H1 (cell line): Measurements from ENCODE around the gene TSHZ2. TPM values are rescaled to one million over a fixed set of nuclear protein-coding genes. Genes with fewer than 3 reads are reported as not detected.

Experiments used
- CTCF ChIA-PET: fragments of 300-600 bp; sonication (Branson Sonifier 250); formaldehyde crosslinking; loops from one replicate; lab custom pipeline; 2021; ENCODE audit not compliant: partially characterized antibody; lab: Charles Lee
- POLR2A ChIA-PET: fragments of 300-600 bp; sonication (Branson Sonifier 250); formaldehyde crosslinking; loops from one replicate; lab custom pipeline; 2021; ENCODE audit warnings: inconsistent platforms; ENCODE audit not compliant: partially characterized antibody; lab: Charles Lee
- DNase-seq, 2 experiments: peaks; one replicate each; pipeline versions ENCODE4 v3.0.0 to v3.0.0-alpha.2; 2010 to 2022; ENCODE audit warnings: low spot score in 2 of 2, low read depth in 1 of 2, mixed read lengths in 1 of 2
- FAIRE-seq: peaks from 2 replicates; lab custom pipeline; 2011; peaks lifted over from hg19 to GRCh38; lab: Jason Lieb, UNC
- H2AFZ ChIP-seq: 2 replicates; pipeline ENCODE4 v1.8.1; 2012; ENCODE audit warnings: low read length, inconsistent platforms
- H2AK5ac ChIP-seq: 2 replicates; pipeline ENCODE4 v1.6.1; 2013; ENCODE audit warnings: low read depth, low read length
- H2BK120ac ChIP-seq: replicated peaks from 2 replicates; pipeline ENCODE3; 2013; ENCODE audit warnings: low read depth, low read length, inconsistent platforms
- H2BK12ac ChIP-seq: 2 replicates; pipeline ENCODE4 v1.6.1; 2013; ENCODE audit warnings: low read depth, low read length
- H2BK15ac ChIP-seq: 2 replicates; pipeline ENCODE4 v1.6.1; 2013; ENCODE audit warnings: low read length
- H2BK20ac ChIP-seq: 2 replicates; pipeline ENCODE4 v1.6.1; 2013; ENCODE audit warnings: low read length
- H2BK5ac ChIP-seq: 2 replicates; pipeline ENCODE4 v1.6.1; 2013; ENCODE audit warnings: low read depth, low read length
- H3K14ac ChIP-seq: 2 replicates; pipeline ENCODE4 v1.6.1; 2013; ENCODE audit warnings: inconsistent platforms; ENCODE audit not compliant: insufficient read length
- H3K18ac ChIP-seq: 2 replicates; pipeline ENCODE4 v1.6.1; 2013; ENCODE audit warnings: low read length; ENCODE audit errors: extremely low read depth
- H3K23ac ChIP-seq: 2 replicates; pipeline ENCODE4 v1.6.1; 2013; ENCODE audit warnings: inconsistent platforms; ENCODE audit not compliant: insufficient read length
- H3K23me2 ChIP-seq: 2 replicates; pipeline ENCODE4 v1.6.1; 2013; ENCODE audit warnings: low read depth, low read length
- H3K27ac ChIP-seq: 2 replicates; pipeline ENCODE4 v1.6.1; 2011; ENCODE audit warnings: low read depth, low read length, inconsistent platforms
- H3K27me3 ChIP-seq, 4 experiments: replicated peaks in 1 of 4; 1 replicate in 1 of 4; 2 replicates in 3 of 4; pipeline versions ENCODE4 v1.6.1 to v1.8.1; 2011 to 2013; ENCODE audit warnings: low read length in 3 of 4, mild to moderate bottlenecking in 3 of 4, inconsistent platforms in 2 of 4, mixed read lengths in 2 of 4, moderate library complexity in 1 of 4; ENCODE audit not compliant: control insufficient read depth in 3 of 4, insufficient read depth in 3 of 4; ENCODE audit errors: extremely low read depth in 1 of 4
- H3K36me3 ChIP-seq, 4 experiments: 2 replicates each; pipeline versions ENCODE4 v1.6.1 to v1.8.1; 2011 to 2013; ENCODE audit warnings: mild to moderate bottlenecking in 4 of 4, low read length in 3 of 4, moderate library complexity in 2 of 4, control low read depth in 1 of 4, inconsistent platforms in 1 of 4; ENCODE audit not compliant: insufficient read depth in 4 of 4, control insufficient read depth in 2 of 4
- H3K4ac ChIP-seq: replicated peaks from 2 replicates; pipeline ENCODE3; 2013; ENCODE audit warnings: low read length, low read depth, mixed read lengths, inconsistent platforms; ENCODE audit not compliant: insufficient read length
- H3K4me1 ChIP-seq, 4 experiments: replicated peaks in 1 of 4; 1 replicate in 1 of 4; 2 replicates in 3 of 4; pipeline versions ENCODE4 v1.6.1 to v1.8.1; 2011 to 2013; ENCODE audit warnings: low read length in 3 of 4, inconsistent platforms in 2 of 4, mixed read lengths in 1 of 4; ENCODE audit not compliant: insufficient read depth in 4 of 4, control insufficient read depth in 3 of 4
- H3K4me2 ChIP-seq, 2 experiments: 2 replicates each; pipeline versions ENCODE4 v1.6.1 to v1.8.1; 2011 to 2013; ENCODE audit warnings: low read depth in 2 of 2, low read length in 2 of 2, control low read depth in 1 of 2, inconsistent platforms in 1 of 2, mild to moderate bottlenecking in 1 of 2; ENCODE audit not compliant: insufficient read depth in 1 of 2
- H3K4me3 ChIP-seq, 4 experiments: fragments of 200-600, 300-600 bp in 1 of 4; sonication (generic), shearing (Covaris generic), sonication (Bioruptor Twin) in 1 of 4; 2 replicates each; pipeline versions ENCODE4 v1.5.1 to v1.8.1; 2011 to 2016; ENCODE audit warnings: low read length in 4 of 4, low read depth in 3 of 4, control low read depth in 2 of 4, inconsistent platforms in 2 of 4, mild to moderate bottlenecking in 2 of 4, mixed read lengths in 1 of 4, moderate library complexity in 1 of 4; ENCODE audit not compliant: insufficient read depth in 2 of 4; ENCODE audit errors: extremely low read depth in 1 of 4
- H3K56ac ChIP-seq: replicated peaks from 2 replicates; pipeline ENCODE3; 2013; ENCODE audit warnings: low read depth, mild to moderate bottlenecking, mixed read lengths, low read length, inconsistent platforms; ENCODE audit not compliant: insufficient read length
- H3K79me1 ChIP-seq: 2 replicates; pipeline ENCODE4 v1.6.1; 2013; ENCODE audit warnings: low read depth, low read length, control low read depth
- H3K79me2 ChIP-seq, 2 experiments: 2 replicates each; pipeline versions ENCODE4 v1.6.1 to v1.8.1; 2012 to 2013; ENCODE audit warnings: low read length in 2 of 2, mild to moderate bottlenecking in 2 of 2, inconsistent platforms in 1 of 2; ENCODE audit not compliant: insufficient read depth in 2 of 2, control insufficient read depth in 1 of 2
- H3K9ac ChIP-seq, 4 experiments: replicated peaks in 1 of 4; 1 replicate in 1 of 4; 2 replicates in 3 of 4; pipeline versions ENCODE4 v1.6.1 to v1.8.1; 2011 to 2013; ENCODE audit warnings: low read depth in 3 of 4, low read length in 3 of 4, control low read depth in 2 of 4, mild to moderate bottlenecking in 2 of 4, moderate library complexity in 2 of 4, inconsistent platforms in 1 of 4; ENCODE audit errors: extremely low read depth in 1 of 4
- H3K9me3 ChIP-seq, 2 experiments: 2 replicates each; pipeline versions ENCODE4 v1.6.1 to v1.8.1; 2012 to 2013; ENCODE audit warnings: mild to moderate bottlenecking in 2 of 2, moderate library complexity in 2 of 2, control low read depth in 1 of 2, inconsistent platforms in 1 of 2, low read depth in 1 of 2, low read length in 1 of 2, mixed read lengths in 1 of 2; ENCODE audit not compliant: insufficient read depth in 2 of 2
- H4K20me1 ChIP-seq, 2 experiments: replicated peaks in 1 of 2; 2 replicates each; pipeline versions ENCODE3 to v1.8.1; 2011 to 2013; ENCODE audit warnings: inconsistent platforms in 2 of 2, low read length in 2 of 2, mild to moderate bottlenecking in 1 of 2; ENCODE audit not compliant: insufficient read depth in 2 of 2, control insufficient read depth in 1 of 2
- H4K5ac ChIP-seq: 2 replicates; pipeline ENCODE4 v1.6.1; 2013; ENCODE audit warnings: low read length, low read depth, mixed read lengths, inconsistent platforms; ENCODE audit not compliant: insufficient read length
- H4K8ac ChIP-seq: 2 replicates; pipeline ENCODE4 v1.8.0; 2013; ENCODE audit warnings: mild to moderate bottlenecking, moderate library complexity, low read length, inconsistent platforms; ENCODE audit not compliant: insufficient read depth; ENCODE audit errors: extremely low read depth
- H4K91ac ChIP-seq: replicated peaks from 2 replicates; pipeline ENCODE3; 2013; ENCODE audit warnings: low read length, mixed read lengths, inconsistent platforms; ENCODE audit not compliant: insufficient read length
- NANOG ChIP-seq: IDR thresholded peaks from 2 replicates; pipeline ENCODE4 v1.6.1; 2011; ENCODE audit warnings: low read length, low read depth, mild to moderate bottlenecking, inconsistent platforms; ENCODE audit not compliant: insufficient read depth, poor library complexity, severe bottlenecking
- RXRA ChIP-seq: IDR thresholded peaks from 2 replicates; pipeline ENCODE4 v1.6.1; 2011; ENCODE audit warnings: low read depth, mild to moderate bottlenecking, low read length, moderate library complexity; ENCODE audit not compliant: insufficient read depth
- SIRT6 ChIP-seq: IDR thresholded peaks from one replicate; pipeline ENCODE4 v1.7.1; 2012; ENCODE audit warnings: low read length, inconsistent platforms
- WGBS, 2 experiments: shearing (Covaris generic) in 1 of 2; methylation state at CpG; one replicate each; pipeline versions ENCODE4 v1.1.6 to v1.1.7; 2013 to 2015; ENCODE audit warnings: low lambda C conversion rate in 2 of 2, mixed read lengths in 2 of 2, inconsistent platforms in 1 of 2, low coverage in 1 of 2, missing lambda C conversion rate in 1 of 2; ENCODE audit not compliant: insufficient replicate concordance in 2 of 2, insufficient coverage in 1 of 2, insufficient read length in 1 of 2; ENCODE audit errors: extremely low coverage in 1 of 2, missing lambda C conversion rate in 1 of 2; 5-methylcytosine and 5-hydroxymethylcytosine counted together
- polyA plus RNA-seq, 7 experiments: library from polyadenylated mRNA; depleted of rRNA in 3 of 7; stranded (reverse) in 5 of 7; unstranded in 2 of 7; fragments of >200 nt in 5 of 7; fragments of 200-250 nt in 2 of 7; gene quantifications; 1 replicate in 5 of 7; 2 replicates in 1 of 7; 4 replicates in 1 of 7; pipeline versions ENCODE4 v1.2.1 to v1.2.3, GENCODE V29; 2011 to 2013; ENCODE audit warnings: missing spikeins in 2 of 7, mixed read lengths in 2 of 7
- total RNA-seq: library from RNA; stranded (reverse); fragmentation: NEBNext Ultra II Directional; extraction: Animal tissue kit (Norgen Biotek cat#: 25700); gene quantifications from 2 replicates; pipeline ENCODE4 v1.2.1, GENCODE V29; 2021

Gene TSHZ2
- total and polyA plus RNA-seq, 2 of the 8 experiments (the other 6 are each of a cell fraction or from before 2014, with no cell fraction given) = 0.14 to 0.30 TPM

DNA sequence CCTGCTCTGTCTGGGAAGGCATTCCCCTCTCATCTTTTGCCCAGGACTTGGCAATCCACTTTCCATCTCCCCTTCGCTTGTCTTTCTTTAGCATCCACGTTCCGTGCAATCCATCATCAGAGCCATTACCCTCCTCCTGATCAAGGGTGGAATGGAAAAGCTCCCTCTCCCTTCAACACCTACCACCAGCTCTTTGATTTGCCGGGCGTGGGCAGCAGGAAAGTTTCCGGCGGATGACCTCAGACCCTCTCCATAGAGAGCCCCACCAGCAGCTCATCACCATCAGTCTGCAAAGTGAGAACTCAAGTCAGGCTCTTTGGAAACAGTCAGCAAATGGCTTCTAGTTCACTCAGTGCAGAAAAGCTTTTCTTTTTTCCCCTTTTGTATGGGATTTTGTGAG is 76.2 kb downstream of the TSHZ2 start:
- H3K4me1 ChIP-seq = no peaks in the 10 kb centered on the region
- no peak overlapping the region for H3K4me3 ChIP-seq
- no peak for DNase-seq
- H3K9me3 ChIP-seq = 0 out of 4 replicates have a peak, but pooled peaks cover 0 to 2% of the 10 kb centered on the region in 2 experiments
- no peak overlapping the region for H2AFZ ChIP-seq
- H4K5ac ChIP-seq = no peak overlapping the region
- no peaks in the 10 kb centered on the region for H3K36me3 ChIP-seq
- no peak for FAIRE-seq
- no peak overlapping the region for H3K18ac ChIP-seq
- TF ChIP-seq NANOG = no peak
- no peak for TF ChIP-seq RXRA
- TF ChIP-seq SIRT6 = no peak
- TF ChIP-seq, all 59 proteins: peak for 0
- Histone ChIP-seq H4K8ac (no peak overlapping the region; the same call in 1 of the 2 replicates), H3K23ac (no peak overlapping the region), H3K56ac (no peak overlapping the region), H3K4me2 (no peak overlapping the region), H3K79me2 (no peaks in the 10 kb centered on the region), H4K91ac (no peak overlapping the region), H3K9ac (no peak overlapping the region), H3K27me3 (no peaks in the 10 kb centered on the region), H2BK120ac (no peak overlapping the region), H2BK20ac (no peak overlapping the region), H3K14ac (no peak overlapping the region), H2BK15ac (no peak overlapping the region), H4K20me1 (no peaks in the 10 kb centered on the region), H3K23me2 (no peaks in the 10 kb centered on the region), H2BK5ac (no peak overlapping the region), H2AK5ac (no peak overlapping the region), H3K27ac (no peak overlapping the region), H3K4ac (no peak overlapping the region), H3K79me1 (no peaks in the 10 kb centered on the region), H2BK12ac (no peak overlapping the region)
- 91% methylated on average over 7 of the region's 7 CpGs; no CpG with 5 or more reads in 1 of the 2 experiments for WGBS, 2 experiments
- ChIA-PET CTCF (interaction anchor here (0.5 kb wide), 1 partner anchor 875 kb away, joined by 3 read pairs; no protein-coding TSS in a partner anchor), POLR2A (no interaction called here)
